Esophagus (tissue), 2 donors: Measurements from ENCODE around the gene USP16. TPM values are rescaled to one million over a fixed set of nuclear protein-coding genes. Genes with fewer than 3 reads are reported as not detected.
"Not testable (repeated sequence)": the region's sequence is repeated elsewhere in the genome, so short reads cannot be mapped to it uniquely, and the experiment has no call there.

ENCODE experiments used
- H3K27ac ChIP-seq, 2 donors: one replicate each; pipeline ENCODE4 v1.5.1; 2013; ENCODE audit warnings: low read depth in 2 of 2, mild to moderate bottlenecking in 2 of 2, inconsistent platforms in 1 of 2, low read length in 1 of 2, moderate library complexity in 1 of 2
- H3K27me3 ChIP-seq, 2 donors: one replicate each; pipeline ENCODE4 v1.6.1; 2013; ENCODE audit warnings: low read length in 2 of 2, control low read depth in 1 of 2, mild to moderate bottlenecking in 1 of 2; ENCODE audit not compliant: insufficient read depth in 2 of 2, control insufficient read depth in 1 of 2
- H3K36me3 ChIP-seq, 2 donors: one replicate each; pipeline ENCODE4 v1.6.1; 2013; ENCODE audit warnings: low read length in 1 of 2; ENCODE audit not compliant: control insufficient read depth in 2 of 2, insufficient read depth in 2 of 2
- H3K4me1 ChIP-seq, 2 donors: one replicate each; pipeline ENCODE4 v1.6.1; 2013; ENCODE audit warnings: low read length in 1 of 2; ENCODE audit not compliant: control insufficient read depth in 2 of 2, insufficient read depth in 2 of 2
- H3K4me3 ChIP-seq, 2 donors: one replicate each; pipeline ENCODE4 v1.5.1; 2013; ENCODE audit warnings: low read length in 2 of 2, mild to moderate bottlenecking in 2 of 2, low read depth in 1 of 2, moderate library complexity in 1 of 2
- H3K9me3 ChIP-seq, 2 donors: one replicate each; pipeline ENCODE4 v1.6.1; 2013; ENCODE audit warnings: mild to moderate bottlenecking in 2 of 2, low read depth in 1 of 2, low read length in 1 of 2, moderate library complexity in 1 of 2; ENCODE audit not compliant: control insufficient read depth in 2 of 2, insufficient read depth in 1 of 2
- WGBS, 2 donors: extraction: QIAGEN DNeasy Blood & Tissue Kit; methylation state at CpG; one replicate each; pipeline ENCODE4 v1.1.7; 2013; 5-methylcytosine and 5-hydroxymethylcytosine counted together
- polyA plus RNA-seq, 2 donors: library from polyadenylated mRNA; stranded (reverse); fragments of 200-250 nt; gene quantifications; one replicate each; pipeline ENCODE4 v1.2.3, GENCODE V29; 2013
- donor health status: healthy with polysubstance abuse.
- donor health status: Bipolar disorder and iron deficiency.

The USP16 gene
- polyA plus RNA-seq, result 10 to 100 TPM; 14.0 to 22.9 TPM

GRCh38 chr21:29024474-29025327, at the start of gene USP16:
Gene USP16, plus strand, starts transcription at chr21:29024668. Its CDS starts 3,246 bp downstream, at chr21:29027914.
- peak within 1 kb of the TSS; percentile 100 for H3K27ac ChIP-seq
- no peaks in the 10 kb centered on the region for H3K9me3 ChIP-seq
- no peaks in the 10 kb centered on the region for H3K36me3 ChIP-seq
- no peaks in the 10 kb centered on the region for H3K27me3 ChIP-seq
- H3K4me1 ChIP-seq, result no peaks in the 10 kb centered on the region
- peak within 1 kb of the TSS; percentile 73 to 84 for H3K4me3 ChIP-seq
- 0% methylated on average over 47 to 48 of the region's 48 CpGs for WGBS, 2 donors

GRCh38 chr21:28975397-28975796, 49.1 kb upstream of the USP16 start:
- no peak overlapping the region for H3K4me3 ChIP-seq

DNA sequence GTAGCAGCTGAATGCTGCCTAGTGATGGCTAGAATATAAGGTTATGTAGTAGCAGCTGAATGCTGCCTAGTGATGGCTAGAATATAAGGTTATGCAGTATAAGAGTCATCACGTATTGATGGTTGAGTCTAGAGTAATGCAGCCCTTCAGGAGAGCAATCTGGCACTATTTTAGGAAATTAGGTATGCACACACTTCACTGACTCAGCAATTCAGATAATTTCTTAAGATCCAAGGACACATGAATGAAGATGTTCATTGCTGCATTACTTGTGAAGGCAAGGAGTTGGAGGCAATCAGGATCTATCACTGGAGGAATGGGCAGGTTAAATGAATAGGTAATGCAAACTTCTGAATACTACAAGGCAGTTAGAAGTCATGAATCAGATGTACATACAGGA, 45.4 kb upstream of the USP16 start:
- H3K27me3 ChIP-seq, result no peaks in the 10 kb centered on the region
- H3K4me3 ChIP-seq, result no peak overlapping the region
- H3K27ac ChIP-seq, result no peak overlapping the region
- H3K36me3 ChIP-seq, result peaks cover 5 to 10% of the 10 kb centered on the region in 2 donors
- H3K9me3 ChIP-seq, result no peaks in the 10 kb centered on the region
- H3K4me1 ChIP-seq, result no peaks in the 10 kb centered on the region
- WGBS, 2 donors, result 88 to 98% methylated on average over 1 of the region's 1 CpG

More at GRCh38 chr21:28975397-28975796, 49.1 kb upstream of the USP16 start:
- Histone ChIP-seq H3K36me3 (no peaks in the 10 kb centered on the region), H3K27me3 (no peaks in the 10 kb centered on the region), H3K4me1 (no peaks in the 10 kb centered on the region), H3K9me3 (no peaks in the 10 kb centered on the region), H3K27ac (no peak overlapping the region)
- 61 to 63% methylated on average over 3 of the region's 3 CpGs for WGBS, 2 donors

DNA sequence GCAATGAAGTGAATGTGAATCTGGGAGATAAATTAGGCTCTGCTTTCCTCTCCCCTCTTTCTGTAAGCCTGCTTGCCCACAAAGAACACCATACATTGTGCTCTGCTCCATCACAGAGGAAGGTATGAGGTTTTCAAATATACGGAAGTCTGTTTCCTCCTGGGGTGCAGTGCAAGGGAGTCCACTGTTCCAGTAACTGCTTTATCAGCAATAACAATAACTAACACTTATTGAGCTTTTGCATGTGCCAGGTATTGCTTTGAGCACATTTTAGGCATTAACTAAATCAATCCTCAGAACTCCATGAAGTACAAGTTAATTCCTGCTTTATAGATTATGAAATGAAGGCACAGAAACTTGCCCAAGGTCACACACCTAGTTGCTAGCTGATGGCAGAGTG, 41.8 kb upstream of the USP16 start:
- Histone ChIP-seq H3K4me3 (no peak overlapping the region), H3K9me3 (no peaks in the 10 kb centered on the region), H3K27ac (no peak overlapping the region), H3K36me3 (peaks cover 5 to 10% of the 10 kb centered on the region in 2 donors), H3K27me3 (no peaks in the 10 kb centered on the region), H3K4me1 (no peaks in the 10 kb centered on the region)
- WGBS, 2 donors, result 78 to 83% methylated on average over 1 of the region's 1 CpG

- Histone ChIP-seq H3K4me1 (no peaks in the 10 kb centered on the region), H3K4me3 (no peak overlapping the region), H3K36me3 (peaks cover 5 to 10% of the 10 kb centered on the region in 2 donors), H3K9me3 (no peaks in the 10 kb centered on the region), H3K27ac (no peak overlapping the region), H3K27me3 (no peaks in the 10 kb centered on the region)
- WGBS, 2 donors, result 85 to 92% methylated on average over 4 of the region's 4 CpGs
Measured at GRCh38 chr21:28986677-28987076, 37.8 kb upstream of the USP16 start.

GRCh38 chr21:28988146-28988545, 36.3 kb upstream of the USP16 start:
- H3K36me3 ChIP-seq, H3K9me3 ChIP-seq, H3K4me1 ChIP-seq, H3K27ac ChIP-seq, H3K27me3 ChIP-seq, H3K4me3 ChIP-seq: not testable (repeated sequence)
- WGBS, 2 donors, result 79 to 86% methylated on average over 6 of the region's 6 CpGs

- Histone ChIP-seq H3K27ac (peak overlapping the region; percentile 83 to 99), H3K27me3 (no peaks in the 10 kb centered on the region), H3K36me3 (no peaks in the 10 kb centered on the region), H3K9me3 (no peaks in the 10 kb centered on the region), H3K4me3 (peak overlapping the region; percentile 85), H3K4me1 (peaks cover 0 to 2% of the 10 kb centered on the region in 2 donors)
- WGBS, 2 donors, result 4 to 6% methylated on average over 14 of the region's 14 CpGs
Measured at GRCh38 chr21:28991861-28992525, 32.5 kb upstream of the USP16 start.

- Histone ChIP-seq H3K27ac (peak within 1 kb of the TSS; percentile 83 to 99), H3K4me1 (peaks cover 0 to 2% of the 10 kb centered on the region in 2 donors), H3K9me3 (no peaks in the 10 kb centered on the region), H3K27me3 (no peaks in the 10 kb centered on the region), H3K36me3 (no peaks in the 10 kb centered on the region), H3K4me3 (peak within 1 kb of the TSS; percentile 85)
- 1% methylated on average over 43 of the region's 43 CpGs for WGBS, 2 donors
Measured at GRCh38 chr21:28992526-28993292, 31.8 kb upstream of the USP16 start, which contains the start of gene LTN1. Gene LTN1, minus strand, starts transcription at chr21:28992877. Its CDS starts 72 bp downstream, at chr21:28992805.

GRCh38 chr21:28993293-28993629, 31.2 kb upstream of the USP16 start:
- Histone ChIP-seq H3K27me3 (no peaks in the 10 kb centered on the region), H3K4me1 (peaks cover 0 to 2% of the 10 kb centered on the region in 2 donors), H3K9me3 (no peaks in the 10 kb centered on the region), H3K36me3 (no peaks in the 10 kb centered on the region), H3K27ac (peak overlapping the region; percentile 72 to 76), H3K4me3 (peak overlapping the region; percentile 14 to 85)
- WGBS, 2 donors, result 38 to 49% methylated on average over 4 of the region's 4 CpGs
